ENCODE data around the gene SOX9. TPM values are rescaled to one million over a fixed set of nuclear protein-coding genes. Genes with fewer than 3 reads are reported as not detected.

Gene SOX9
- total and polyA plus RNA-seq, 2 of the 8 experiments (the other 6 are each of a cell fraction or from before 2014, with no cell fraction given): 1.9 to 4.9 TPM

GRCh38 chr17:72101526-72101925 is 19.3 kb upstream of the SOX9 start:
- Histone ChIP-seq H4K20me1 (replicated peaks in 1 of 2; ENCODE audit: control insufficient read depth in 1 of 2, insufficient read depth in 2 of 2, low read length in 2 of 2) (no peaks in the 10 kb centered on the region), H3K14ac (ENCODE audit: insufficient read length) (no peak overlapping the region), H2AK5ac (ENCODE audit: low read depth, low read length) (no peak overlapping the region), H2BK20ac (ENCODE audit: low read length) (no peak overlapping the region), H4K8ac (ENCODE audit: extremely low read depth, insufficient read depth, low read length) (no peak overlapping the region), H3K79me1 (ENCODE audit: low read depth, low read length) (no peaks in the 10 kb centered on the region), H3K23me2 (ENCODE audit: low read depth, low read length) (no peaks in the 10 kb centered on the region), H3K9ac (replicated peaks in 1 of 4; ENCODE audit: extremely low read depth in 1 of 4, low read depth in 3 of 4, low read length in 3 of 4) (no peak overlapping the region), H3K4me1 (replicated peaks in 1 of 4; ENCODE audit: control insufficient read depth in 3 of 4, insufficient read depth in 4 of 4, low read length in 3 of 4) (peaks cover 0 to 6% (median 2%) of the 10 kb centered on the region in 4 experiments; a peak in 3 of 7 replicates), H3K4me3 (ENCODE audit: extremely low read depth in 1 of 4, insufficient read depth in 2 of 4, low read depth in 3 of 4, low read length in 4 of 4) (no peak overlapping the region), H3K79me2 (ENCODE audit: control insufficient read depth in 1 of 2, insufficient read depth in 2 of 2, low read length in 2 of 2) (no peaks in the 10 kb centered on the region), H2BK12ac (ENCODE audit: low read depth, low read length) (no peak overlapping the region), H3K4ac (replicated peaks; ENCODE audit: insufficient read length, low read depth, low read length) (no peak overlapping the region), H4K5ac (ENCODE audit: insufficient read length, low read depth, low read length) (no peak overlapping the region), H2BK15ac (ENCODE audit: low read length) (no peak overlapping the region), H3K9me3 (ENCODE audit: insufficient read depth in 2 of 2, low read depth in 1 of 2, low read length in 1 of 2) (no peaks in the 10 kb centered on the region), H2BK120ac (replicated peaks; ENCODE audit: low read depth, low read length) (no peak overlapping the region), H3K23ac (ENCODE audit: insufficient read length) (no peak overlapping the region), H3K4me2 (ENCODE audit: insufficient read depth in 1 of 2, low read depth in 2 of 2, low read length in 2 of 2) (no peak overlapping the region), H3K18ac (ENCODE audit: extremely low read depth, low read length) (no peak overlapping the region), H4K91ac (replicated peaks; ENCODE audit: insufficient read length, low read length) (no peak overlapping the region), H2AFZ (ENCODE audit: low read length) (no peak overlapping the region), H3K56ac (replicated peaks; ENCODE audit: insufficient read length, low read depth, low read length) (no peak overlapping the region), H3K27me3 (replicated peaks in 1 of 4; ENCODE audit: control insufficient read depth in 3 of 4, extremely low read depth in 1 of 4, insufficient read depth in 3 of 4, low read length in 3 of 4) (no peaks in the 10 kb centered on the region; a peak in 2 of 7 replicates), H2BK5ac (ENCODE audit: low read depth, low read length) (no peak overlapping the region), H3K36me3 (ENCODE audit: control insufficient read depth in 2 of 4, insufficient read depth in 4 of 4, low read length in 3 of 4) (no peaks in the 10 kb centered on the region), H3K27ac (ENCODE audit: low read depth, low read length) (no peak overlapping the region)
- 95% methylated on average over 3 of the region's 3 CpGs; no CpG with 5 or more reads in 1 of the 2 experiments for WGBS, 2 experiments (ENCODE audit: extremely low coverage in 1 of 2, insufficient coverage in 1 of 2, insufficient read length in 1 of 2, insufficient replicate concordance in 2 of 2, low coverage in 1 of 2, low lambda C conversion rate in 2 of 2, missing lambda C conversion rate in 1 of 2)
- DNase-seq (ENCODE audit: low read depth in 1 of 2, low spot score in 2 of 2) (no peak), FAIRE-seq (no peak)
- ChIA-PET CTCF (ENCODE audit: partially characterized antibody) (interaction anchor here (1.0 to 1.6 kb wide), 3 partner anchors 10 to 268 kb away, joined by 3 to 5 read pairs (median 4); partner anchors contain the start of gene SOX9), POLR2A (ENCODE audit: partially characterized antibody) (interaction anchor here (1.4 kb wide), 1 partner anchor 10 kb away, joined by 3 read pairs; no protein-coding TSS in a partner anchor)
- TF ChIP-seq YY1 (IDR thresholded peaks at IDR 0.05; ENCODE audit: low read depth, low read length) (no peak), SIX5 (IDR thresholded peaks at IDR 0.05; ENCODE audit: low read depth, low read length) (no peak), SAP30 (IDR thresholded peaks at IDR 0.05; ENCODE audit: insufficient read depth, insufficient replicate concordance, low read length) (no peak), POLR2A (IDR thresholded peaks at IDR 0.05; ENCODE audit: control extremely low read depth in 1 of 2, low read depth in 2 of 2, low read length in 2 of 2) (no peak), EGR1 (IDR thresholded peaks at IDR 0.05; ENCODE audit: borderline replicate concordance, low read depth, low read length) (no peak), ATF2 (IDR thresholded peaks at IDR 0.05; ENCODE audit: low read length) (no peak), TCF12 (IDR thresholded peaks at IDR 0.05; ENCODE audit: low read depth, low read length) (no peak), POLR2AphosphoS5 (IDR thresholded peaks at IDR 0.05; ENCODE audit: low read depth, low read length) (no peak), NRF1 (IDR thresholded peaks at IDR 0.05; ENCODE audit: low read depth, low read length) (no peak), POU5F1 (IDR thresholded peaks at IDR 0.05; ENCODE audit: low read depth, low read length) (no peak)
- TF ChIP-seq, protein P1, sequence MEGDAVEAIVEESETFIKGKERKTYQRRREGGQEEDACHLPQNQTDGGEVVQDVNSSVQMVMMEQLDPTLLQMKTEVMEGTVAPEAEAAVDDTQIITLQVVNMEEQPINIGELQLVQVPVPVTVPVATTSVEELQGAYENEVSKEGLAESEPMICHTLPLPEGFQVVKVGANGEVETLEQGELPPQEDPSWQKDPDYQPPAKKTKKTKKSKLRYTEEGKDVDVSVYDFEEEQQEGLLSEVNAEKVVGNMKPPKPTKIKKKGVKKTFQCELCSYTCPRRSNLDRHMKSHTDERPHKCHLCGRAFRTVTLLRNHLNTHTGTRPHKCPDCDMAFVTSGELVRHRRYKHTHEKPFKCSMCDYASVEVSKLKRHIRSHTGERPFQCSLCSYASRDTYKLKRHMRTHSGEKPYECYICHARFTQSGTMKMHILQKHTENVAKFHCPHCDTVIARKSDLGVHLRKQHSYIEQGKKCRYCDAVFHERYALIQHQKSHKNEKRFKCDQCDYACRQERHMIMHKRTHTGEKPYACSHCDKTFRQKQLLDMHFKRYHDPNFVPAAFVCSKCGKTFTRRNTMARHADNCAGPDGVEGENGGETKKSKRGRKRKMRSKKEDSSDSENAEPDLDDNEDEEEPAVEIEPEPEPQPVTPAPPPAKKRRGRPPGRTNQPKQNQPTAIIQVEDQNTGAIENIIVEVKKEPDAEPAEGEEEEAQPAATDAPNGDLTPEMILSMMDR (IDR thresholded peaks at IDR 0.05; ENCODE audit: control extremely low read depth in 1 of 3, insufficient read depth in 1 of 3, low read depth in 1 of 3, low read length in 3 of 3): no peak
